Astrocyte (in vitro differentiated cells and primary cell): ENCODE measurements around the gene GJB4.

Source experiments
- CTCF ChIP-seq: IDR thresholded peaks from 2 replicates; pipeline ENCODE4 v1.5.1; 2011; ENCODE audit warnings: low read depth, mild to moderate bottlenecking, inconsistent platforms, low read length, moderate library complexity; ENCODE audit not compliant: insufficient read depth
- EZH2 ChIP-seq: IDR thresholded peaks from 2 replicates; pipeline ENCODE4 v1.6.1; 2012; ENCODE audit warnings: mild to moderate bottlenecking, low read length, inconsistent platforms; ENCODE audit not compliant: insufficient read depth

GRCh38 chr1:34761176-34761761 is 1.7 kb downstream of the GJB4 start:
- TF ChIP-seq CTCF (no peak), EZH2 (no peak)
